CD4-positive, alpha-beta T cell (primary cell): ENCODE measurements around the gene HIRA. TPM values are rescaled to one million over a fixed set of nuclear protein-coding genes. Genes with fewer than 3 reads are reported as not detected.
A peak's percentile ranks its signal among the peaks of the same experiment; 100 is the strongest.

Experiments used
- ATAC-seq: fragments of 200-7000 bp; cut with Tn5 transposase; one replicate; pipeline ENCODE4 v1.10.0; 2022; ENCODE audit warnings: mild to moderate bottlenecking; ENCODE audit not compliant: poor library complexity
- CTCF ChIA-PET: fragments of 350-600 bp; sonication (Branson Sonifier 250); formaldehyde crosslinking; loops from one replicate; lab custom pipeline; 2021; ENCODE audit warnings: antibody characterized with exemption, inconsistent platforms; lab: Charles Lee
- POLR2A ChIA-PET: fragments of 350-600 bp; sonication (Branson Sonifier 250); formaldehyde crosslinking; loops from one replicate; lab custom pipeline; 2021; ENCODE audit warnings: antibody characterized with exemption, inconsistent platforms; lab: Charles Lee
- DNase-seq, 14 experiments: peaks; one replicate each; pipeline ENCODE4 v3.0.0-alpha.2; 2013 to 2020; ENCODE audit warnings: mixed read lengths in 2 of 14
- H3K27ac ChIP-seq, 2 donors: one replicate each; pipeline versions ENCODE4 v1.5.1 to v1.7.0; 2013; ENCODE audit warnings: low read length in 2 of 2, low read depth in 1 of 2, mild to moderate bottlenecking in 1 of 2
- H3K27me3 ChIP-seq, 2 experiments: 1 replicate in 1 of 2; 2 replicates in 1 of 2; pipeline versions ENCODE4 v1.6.1 to v1.7.0; 2013; ENCODE audit warnings: low read length in 2 of 2, control low read depth in 1 of 2, mild to moderate bottlenecking in 1 of 2, moderate library complexity in 1 of 2; ENCODE audit not compliant: insufficient read depth in 2 of 2, control insufficient read depth in 1 of 2
- H3K36me3 ChIP-seq: one replicate; pipeline ENCODE4 v1.6.1; 2013; ENCODE audit warnings: low read length, control low read depth; ENCODE audit not compliant: insufficient read depth
- H3K4me1 ChIP-seq: one replicate; pipeline ENCODE4 v1.6.1; 2013; ENCODE audit warnings: low read length, control low read depth; ENCODE audit not compliant: insufficient read depth
- H3K4me3 ChIP-seq: one replicate; pipeline ENCODE4 v1.5.1; 2013; ENCODE audit warnings: mild to moderate bottlenecking, low read length, moderate library complexity
- H3K9me3 ChIP-seq, 2 experiments: 1 replicate in 1 of 2; 2 replicates in 1 of 2; pipeline versions ENCODE4 v1.6.1 to v1.7.0; 2013; ENCODE audit warnings: low read length in 2 of 2, mild to moderate bottlenecking in 2 of 2, control low read depth in 1 of 2, moderate library complexity in 1 of 2; ENCODE audit not compliant: control insufficient read depth in 1 of 2, insufficient read depth in 1 of 2
- H3K27ac Mint-ChIP-seq: one replicate; pipeline ENCODE4 v1.8.0; 2020; ENCODE audit warnings: mixed read lengths
- H3K27me3 Mint-ChIP-seq: one replicate; pipeline ENCODE4 v1.8.0; 2021; ENCODE audit warnings: mixed read lengths
- H3K36me3 Mint-ChIP-seq: one replicate; pipeline ENCODE4 v1.8.0; 2021; ENCODE audit warnings: low read depth, mixed read lengths
- H3K4me1 Mint-ChIP-seq: one replicate; pipeline ENCODE4 v1.8.0; 2021; ENCODE audit warnings: low read depth, mixed read lengths
- H3K4me3 Mint-ChIP-seq: one replicate; pipeline ENCODE4 v1.8.0; 2020; ENCODE audit warnings: mild to moderate bottlenecking, mixed read lengths
- H3K9me3 Mint-ChIP-seq: one replicate; pipeline ENCODE4 v1.8.0; 2020; ENCODE audit warnings: mixed read lengths
- CTCF ChIP-seq: fragments of 200-600 bp; IDR thresholded peaks from one replicate; pipeline ENCODE4 v1.8.0; 2022; ENCODE audit warnings: antibody characterized with exemption, mild to moderate bottlenecking
- intact Hi-C, 2 experiments: fragments of 100-400 bp; cut with DNase I in 1 of 2; cut with micrococcal nuclease in 1 of 2; formaldehyde crosslinking; loops; one replicate each; pipeline versions ENCODE4 v1.15.1 to v1.9.0; 2023 to 2025; cut with DNase I, micrococcal nuclease
- total RNA-seq, 174 experiments: library from RNA in 2 of 174; stranded (reverse) in 2 of 174; gene quantifications; one replicate each; pipeline ENCODE4 v1.2.3 and lab custom pipeline; 2021 to 2026

The HIRA gene
- total RNA-seq, 2 experiments from 2014 or later: 15.2 to 15.5 TPM

- Histone ChIP-seq H3K27ac (peak overlapping the region; percentile 82 to 85), H3K27me3 (no peaks in the 10 kb centered on the region), H3K36me3 (peaks cover 43% of the 10 kb centered on the region), H3K4me3 (peak overlapping the region; percentile 88), H3K4me1 (peaks cover 38% of the 10 kb centered on the region), H3K9me3 (no peaks in the 10 kb centered on the region)
- H3K4me1 Mint-ChIP-seq: peaks cover 47% of the 10 kb centered on the region
- H3K9me3 Mint-ChIP-seq: no peaks in the 10 kb centered on the region
- ATAC-seq: peak; percentile 11
- H3K27me3 Mint-ChIP-seq: no peaks in the 10 kb centered on the region
- intact Hi-C loops: loop anchor here (1.0 to 10.0 kb wide), 4 partner anchors 26 to 343 kb away; partner anchors contain the start of gene ESS2 (in 1 of the 2)
- peaks cover 66% of the 10 kb centered on the region for H3K36me3 Mint-ChIP-seq
- CTCF ChIA-PET: interaction anchor here (0.8 to 1.6 kb wide), 4 partner anchors 15 to 269 kb away, joined by 3 to 5 read pairs (median 4); no protein-coding TSS in a partner anchor
- POLR2A ChIA-PET: interaction anchor here (0.6 to 8.2 kb wide), 9 partner anchors 15 to 494 kb away, joined by 3 to 94 read pairs (median 6); partner anchors contain the start of genes CDC45, COMT, ESS2 and HIRA
- peak overlapping the region; percentile 91 for H3K27ac Mint-ChIP-seq
- DNase-seq: peak in 4 of 14 experiments; percentile 3 to 75 (median 33)
- no peak for TF ChIP-seq CTCF
- peak overlapping the region; percentile 93 for H3K4me3 Mint-ChIP-seq
Measured at GRCh38 chr22:19448076-19448607, 16.6 kb upstream of the HIRA start.

GRCh38 chr22:19447330-19448075 lies 16.0 kb upstream of the HIRA start, which contains the start of gene C22orf39:
TSS of gene C22orf39 (minus strand) at chr22:19447711. CDS start at chr22:19447688, 23 bp downstream.
- POLR2A ChIA-PET: interaction anchor here (0.6 to 8.2 kb wide), 13 partner anchors 10 to 494 kb away, joined by 3 to 94 read pairs (median 4); partner anchors contain the start of genes CDC45, COMT, ESS2 and HIRA
- Histone ChIP-seq H3K36me3 (peaks cover 38% of the 10 kb centered on the region), H3K27ac (peak within 1 kb of the TSS; percentile 82 to 85), H3K27me3 (no peaks in the 10 kb centered on the region), H3K9me3 (no peaks in the 10 kb centered on the region), H3K4me1 (peaks cover 38% of the 10 kb centered on the region), H3K4me3 (peak within 1 kb of the TSS; percentile 88)
- no peaks in the 10 kb centered on the region for H3K27me3 Mint-ChIP-seq
- intact Hi-C loops: loop anchor here (1.0 to 10.0 kb wide), 7 partner anchors 14 to 343 kb away; partner anchors contain the start of genes CDC45 (in 2 of the 2), UFD1 (in 2 of the 2), ESS2 (in 1 of the 2) and MRPL40 (in 1 of the 2)
- peaks cover 52% of the 10 kb centered on the region for H3K4me1 Mint-ChIP-seq
- CTCF ChIA-PET: interaction anchor here (0.8 to 1.6 kb wide), 4 partner anchors 14 to 268 kb away, joined by 3 to 5 read pairs (median 4); no protein-coding TSS in a partner anchor
- H3K9me3 Mint-ChIP-seq: no peaks in the 10 kb centered on the region
- DNase-seq (peak; percentile 75 to 96 (median 85)), ATAC-seq (peak; percentile 92)
- H3K27ac Mint-ChIP-seq: peak within 1 kb of the TSS; percentile 91
- H3K36me3 Mint-ChIP-seq: peaks cover 65% of the 10 kb centered on the region
- no peak for TF ChIP-seq CTCF
- peak within 1 kb of the TSS; percentile 93 for H3K4me3 Mint-ChIP-seq
